HCT116 (cell line): ENCODE data around the gene STK32B. TPM values are rescaled to one million over a fixed set of nuclear protein-coding genes. Genes with fewer than 3 reads are reported as not detected.

Experiments
- ATAC-seq: fragments of 200-7000 bp; cut with Tn5 transposase; 2 replicates; pipeline ENCODE4 v1.9.1; 2020; ENCODE audit warnings: mild to moderate bottlenecking, moderate library complexity
- BruUV-seq: library from RNA; stranded (reverse); fragments of 400-500 nt; replicated peaks from 2 replicates; lab custom pipeline; 2021; lab: Mats Ljungman, UMichigan
- CTCF ChIA-PET: fragments of 300-600 bp; sonication (Branson Sonifier 250); formaldehyde crosslinking; loops from one replicate; lab custom pipeline; 2021; ENCODE audit warnings: antibody characterized with exemption; lab: Charles Lee
- POLR2A ChIA-PET: fragments of 300-600, 350-600 bp; sonication (Branson Sonifier 250); formaldehyde crosslinking; loops from one replicate; lab custom pipeline; 2021; ENCODE audit warnings: antibody characterized with exemption; lab: Charles Lee
- RAD21 ChIA-PET, 2 experiments: fragments of 300-600 bp; sonication (Branson Sonifier 250); formaldehyde crosslinking; loops; one replicate each; lab custom pipeline; 2023; ENCODE audit warnings: low total read pairs in 2 of 2; ENCODE audit not compliant: uncharacterized antibody in 2 of 2, unreplicated experiment in 2 of 2, low non-redundant PET in 1 of 2; lab: Charles Lee
- DNase-seq: peaks from one replicate; pipeline ENCODE4 v3.0.0-alpha.2; 2010; ENCODE audit warnings: low read depth, low spot score
- H2AFZ ChIP-seq: fragments of 200-600 bp; shearing (Covaris generic), sonication (generic); 2 replicates; pipeline ENCODE4 v1.6.1; 2017; ENCODE audit warnings: low read depth, mixed run types, mixed read lengths, antibody characterized with exemption, low read length; ENCODE audit not compliant: poor library complexity, severe bottlenecking
- H3K27ac ChIP-seq: 2 replicates; pipeline ENCODE4 v1.5.1; 2012; ENCODE audit warnings: low read depth, low read length
- H3K27me3 ChIP-seq: fragments of 200-600 bp; sonication (generic); 2 replicates; pipeline ENCODE4 v1.6.1; 2016; ENCODE audit warnings: mixed run types, low read length, mixed read lengths; ENCODE audit not compliant: insufficient read depth
- H3K36me3 ChIP-seq, 2 experiments: fragments of 200-500 bp in 1 of 2; fragments of 200-600 bp in 1 of 2; sonication (Bioruptor generic) in 1 of 2; sonication (generic) in 1 of 2; 2 replicates each; pipeline versions ENCODE4 v1.5.1 to v1.6.1; 2014 to 2016; ENCODE audit warnings: low read length in 2 of 2, inconsistent platforms in 1 of 2, mixed read lengths in 1 of 2, mixed run types in 1 of 2; ENCODE audit not compliant: insufficient read depth in 2 of 2, control insufficient read depth in 1 of 2
- H3K4me1 ChIP-seq, 2 experiments: fragments of 200-600 bp in 1 of 2; sonication (generic) in 1 of 2; 2 replicates each; pipeline versions ENCODE4 v1.5.1 to v1.6.1; 2012 to 2017; ENCODE audit warnings: low read length in 2 of 2, inconsistent platforms in 1 of 2, mild to moderate bottlenecking in 1 of 2, mixed read lengths in 1 of 2, mixed run types in 1 of 2, moderate library complexity in 1 of 2; ENCODE audit not compliant: insufficient read depth in 2 of 2, control insufficient read depth in 1 of 2
- H3K4me2 ChIP-seq: fragments of 200-600 bp; sonication (generic); 2 replicates; pipeline ENCODE4 v1.6.1; 2017; ENCODE audit warnings: mixed run types, low read length, mixed read lengths
- H3K4me3 ChIP-seq, 2 experiments: fragments of 200-600 bp in 1 of 2; sonication (generic) in 1 of 2; replicated peaks in 1 of 2; 2 replicates each; pipeline ENCODE4 v1.5.1; 2011 to 2016; ENCODE audit warnings: low read length in 2 of 2, control low read depth in 1 of 2, low read depth in 1 of 2, mild to moderate bottlenecking in 1 of 2, mixed read lengths in 1 of 2, mixed run types in 1 of 2
- H3K79me2 ChIP-seq: fragments of 200-600 bp; sonication (generic); 2 replicates; pipeline ENCODE4 v1.6.1; 2017; ENCODE audit warnings: mild to moderate bottlenecking, mixed run types, low read length, moderate library complexity, mixed read lengths; ENCODE audit not compliant: insufficient read depth
- H3K9ac ChIP-seq: fragments of 200-600 bp; sonication (generic); 2 replicates; pipeline ENCODE4 v1.6.1; 2016; ENCODE audit warnings: low read length, mixed read lengths
- H3K9me2 ChIP-seq: fragments of 200-600 bp; sonication (generic), shearing (Covaris generic); 2 replicates; pipeline ENCODE4 v1.6.1; 2017; ENCODE audit warnings: mixed run types, mild to moderate bottlenecking, moderate library complexity; ENCODE audit not compliant: insufficient read depth
- H3K9me3 ChIP-seq, 2 experiments: fragments of 200-500 bp in 1 of 2; fragments of 200-600 bp in 1 of 2; sonication (Bioruptor generic) in 1 of 2; sonication (generic) in 1 of 2; 2 replicates each; pipeline ENCODE4 v1.6.1; 2014 to 2017; ENCODE audit warnings: low read length in 2 of 2, mixed read lengths in 2 of 2, inconsistent platforms in 1 of 2, low read depth in 1 of 2, mild to moderate bottlenecking in 1 of 2, mixed run types in 1 of 2, moderate library complexity in 1 of 2; ENCODE audit not compliant: control insufficient read depth in 1 of 2, insufficient read depth in 1 of 2
- H4K20me1 ChIP-seq: fragments of 200-600 bp; sonication (generic), shearing (Covaris generic); 2 replicates; pipeline ENCODE4 v1.6.1; 2017; ENCODE audit warnings: mixed run types, mild to moderate bottlenecking, moderate library complexity; ENCODE audit not compliant: insufficient read depth
- CBX3 ChIP-seq: IDR thresholded peaks from 2 replicates; pipeline ENCODE4 v1.6.1; 2012; ENCODE audit warnings: low read depth
- EGR1 ChIP-seq: IDR thresholded peaks from 2 replicates; pipeline ENCODE4 v1.6.1; 2012; ENCODE audit warnings: low read depth
- ELF1 ChIP-seq: IDR thresholded peaks from 2 replicates; pipeline ENCODE4 v1.6.1; 2012; ENCODE audit warnings: low read depth, borderline replicate concordance
- RAD21 ChIP-seq: IDR thresholded peaks from 2 replicates; pipeline ENCODE4 v1.6.1; 2012; ENCODE audit warnings: low read depth, mild to moderate bottlenecking
- TCF7L2 ChIP-seq: IDR thresholded peaks from 2 replicates; pipeline ENCODE4 v1.7.0; 2011; ENCODE audit warnings: borderline replicate concordance, inconsistent platforms; ENCODE audit not compliant: insufficient read depth, insufficient read length; ENCODE audit errors: extremely low read depth
- intact Hi-C: fragments of 100-400 bp; cut with micrococcal nuclease; formaldehyde crosslinking; loops from 2 replicates; pipeline ENCODE4 v1.10.0; 2022
- total RNA-seq: library from RNA; stranded (reverse); gene quantifications from one replicate; pipeline ENCODE4 v1.2.1, GENCODE V29; 2021; ENCODE audit not compliant: unreplicated experiment

Gene STK32B
- total RNA-seq, 1 experiment from 2014 or later, result not detected

- no peak for TF ChIP-seq ELF1
- TF ChIP-seq TCF7L2, result no peak
- no peak overlapping the region for H3K27ac ChIP-seq
- no peak overlapping the region for H3K4me3 ChIP-seq
- H3K4me2 ChIP-seq, result no peak overlapping the region
- no peaks in the 10 kb centered on the region for H3K9me3 ChIP-seq
- no peaks in the 10 kb centered on the region for H3K4me1 ChIP-seq
- no peaks in the 10 kb centered on the region; the same call in 1 of the 2 replicates for H4K20me1 ChIP-seq
- H3K27me3 ChIP-seq, result peaks cover 67% of the 10 kb centered on the region
- no TSS peak for BruUV-seq
- intact Hi-C loops, result no loop called here
- POLR2A ChIA-PET, result no interaction called here
- RAD21 ChIA-PET, result no interaction called here
- no peaks in the 10 kb centered on the region for H3K79me2 ChIP-seq
- H3K9ac ChIP-seq, result no peak overlapping the region
- no peaks in the 10 kb centered on the region for H3K9me2 ChIP-seq
- DNase-seq (no peak), ATAC-seq (no peak)
- H2AFZ ChIP-seq, result no peak overlapping the region
- no peaks in the 10 kb centered on the region for H3K36me3 ChIP-seq
- CTCF ChIA-PET, result no interaction called here
Measured at GRCh38 chr4:5114950-5115349, 63.7 kb downstream of the STK32B start.

DNA sequence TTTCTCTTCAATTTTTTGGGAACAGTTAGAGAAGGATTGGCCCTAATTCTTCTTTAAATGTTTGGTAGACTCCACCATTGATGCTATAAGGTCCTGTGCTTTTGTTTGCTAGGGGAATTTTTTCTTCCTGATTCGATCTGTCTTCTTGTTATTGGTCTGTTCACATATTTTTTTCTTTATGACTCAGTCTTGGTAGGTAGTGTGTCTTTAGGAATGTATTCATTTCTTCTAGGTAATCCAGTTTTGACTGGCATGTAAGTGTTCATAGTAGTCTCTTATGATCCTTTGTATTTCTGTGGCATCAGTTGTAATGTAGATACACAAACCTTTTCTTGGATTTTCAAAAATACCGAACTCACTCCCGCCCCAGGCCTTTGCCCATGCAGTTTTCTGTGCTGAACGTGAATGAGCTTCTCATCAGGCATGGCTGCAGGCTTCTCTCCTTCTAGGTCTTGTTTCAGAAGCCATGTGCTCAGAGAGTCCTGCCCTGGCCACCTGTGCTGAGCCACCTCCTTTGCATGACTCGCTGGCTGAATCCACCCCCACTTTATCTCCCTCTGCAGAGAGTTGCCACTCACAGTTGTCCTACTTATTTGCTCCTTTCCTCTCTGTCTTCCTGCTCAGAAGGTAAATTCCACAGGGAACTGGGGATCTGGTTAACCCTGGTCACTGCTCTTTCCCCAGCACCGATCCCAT lies 67.0 kb downstream of the STK32B start:
- ChIA-PET POLR2A (no interaction called here), RAD21 (no interaction called here), CTCF (no interaction called here)
- no peak overlapping the region for H3K9ac ChIP-seq
- no peak for ATAC-seq
- H3K4me2 ChIP-seq, result no peak overlapping the region
- H4K20me1 ChIP-seq, result no peaks in the 10 kb centered on the region; the same call in 1 of the 2 replicates
- no peaks in the 10 kb centered on the region for H3K9me3 ChIP-seq
- no peaks in the 10 kb centered on the region for H3K9me2 ChIP-seq
- no peaks in the 10 kb centered on the region for H3K36me3 ChIP-seq
- H3K27ac ChIP-seq, result no peak overlapping the region
- no peak for DNase-seq
- H2AFZ ChIP-seq, result no peak overlapping the region
- BruUV-seq, result no TSS peak
- peaks cover 56% of the 10 kb centered on the region for H3K27me3 ChIP-seq
- no peaks in the 10 kb centered on the region for H3K79me2 ChIP-seq
- TF ChIP-seq RAD21 (no peak), CBX3 (no peak), EGR1 (no peak)
- TF ChIP-seq, all 23 proteins: peak for 0
- intact Hi-C loops, result no loop called here
- no peak overlapping the region for H3K4me3 ChIP-seq
- no peaks in the 10 kb centered on the region for H3K4me1 ChIP-seq
